Activated CD8-positive, alpha-beta memory T cell treated with anti-CD3 and anti-CD28 coated beads, Interleukin-2, amount 10 ng/mL, durations not matched to agents 7 days and 5 days (primary cell): ENCODE data around the gene RIN2. TPM values are rescaled to one million over a fixed set of nuclear protein-coding genes. Genes with fewer than 3 reads are reported as not detected.
A peak's percentile ranks its signal among the peaks of the same experiment; 100 is the strongest.

Experiments used
- ATAC-seq: fragments of 150-1000 bp; cut with Tn5 transposase; one replicate; pipeline ENCODE4 v1.10.0; 2021; ENCODE audit warnings: moderate library complexity
- CTCF ChIA-PET: fragments of 350-600 bp; sonication (Branson Sonifier 250); formaldehyde crosslinking; loops from one replicate; lab custom pipeline; 2021; ENCODE audit warnings: antibody characterized with exemption; lab: Charles Lee
- DNase-seq: peaks from one replicate; pipeline ENCODE4 v3.0.0-alpha.2; 2020
- H3K27ac Mint-ChIP-seq: one replicate; pipeline ENCODE4 v1.8.0; 2021; ENCODE audit warnings: mild to moderate bottlenecking, mixed read lengths
- H3K27me3 Mint-ChIP-seq: one replicate; pipeline ENCODE4 v1.8.0; 2021; ENCODE audit warnings: mixed read lengths
- H3K36me3 Mint-ChIP-seq: one replicate; pipeline ENCODE4 v1.8.0; 2021; ENCODE audit warnings: mild to moderate bottlenecking, mixed read lengths
- H3K4me1 Mint-ChIP-seq: one replicate; pipeline ENCODE4 v1.8.0; 2021; ENCODE audit warnings: mixed read lengths
- H3K4me3 Mint-ChIP-seq: one replicate; pipeline ENCODE4 v1.8.0; 2021; ENCODE audit warnings: mild to moderate bottlenecking, moderate library complexity, mixed read lengths
- H3K9me3 Mint-ChIP-seq: one replicate; pipeline ENCODE4 v1.8.0; 2022; ENCODE audit warnings: low read depth, mixed read lengths
- total RNA-seq, 2 experiments: library from RNA; stranded (reverse); gene quantifications; one replicate each; pipeline ENCODE4 v1.2.3, GENCODE V29; 2021

The RIN2 gene
- total RNA-seq, 2 experiments from 2014 or later: not detected

DNA sequence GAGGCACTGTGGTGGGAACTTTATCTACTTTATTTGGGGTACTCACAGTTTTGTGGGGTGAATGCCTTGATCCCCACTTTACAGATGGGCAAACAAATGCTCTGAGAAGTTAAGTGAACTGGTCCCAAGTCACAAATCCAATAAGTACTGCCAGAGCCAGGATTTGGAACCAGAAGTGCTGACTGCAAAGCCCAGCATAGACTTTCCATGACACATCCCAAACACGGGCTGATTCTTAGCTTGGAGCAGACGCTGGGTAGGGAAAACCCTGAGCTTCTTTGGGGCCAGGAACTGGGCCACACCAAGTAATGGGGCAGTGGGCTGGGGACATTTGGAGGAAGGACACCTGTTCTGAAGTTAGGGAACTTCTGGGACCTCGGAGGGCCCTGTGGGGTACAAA lies 20.3 kb downstream of the RIN2 start:
- CTCF ChIA-PET: no interaction called here
- Mint-ChIP-seq H3K4me3 (no peak overlapping the region), H3K9me3 (no peaks in the 10 kb centered on the region), H3K4me1 (peaks cover 18% of the 10 kb centered on the region), H3K27me3 (peaks cover 13% of the 10 kb centered on the region), H3K27ac (no peak overlapping the region), H3K36me3 (no peaks in the 10 kb centered on the region)
- ATAC-seq: no peak
- no peak for DNase-seq

DNA sequence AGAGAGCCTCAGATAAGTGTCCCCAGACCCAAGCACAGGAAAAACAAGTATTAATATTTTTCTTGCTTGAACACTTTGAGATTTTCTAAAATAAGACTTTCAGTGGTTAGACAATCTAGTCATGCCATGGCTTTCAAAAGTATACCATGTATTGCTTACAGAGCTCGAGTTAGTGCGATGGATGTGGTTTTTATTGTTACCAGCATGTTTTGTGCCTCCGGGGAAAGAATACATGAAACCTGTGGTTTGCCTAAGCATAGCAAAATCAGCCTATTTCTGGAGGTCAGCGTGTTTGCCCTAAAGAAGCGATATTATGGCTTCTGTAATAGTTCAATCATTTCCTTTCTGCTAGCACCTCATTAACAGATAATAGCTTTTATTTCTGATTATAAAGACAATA lies 21.6 kb downstream of the RIN2 start:
- H3K4me3 Mint-ChIP-seq: no peak overlapping the region
- peaks cover 11% of the 10 kb centered on the region for H3K27me3 Mint-ChIP-seq
- peaks cover 18% of the 10 kb centered on the region for H3K4me1 Mint-ChIP-seq
- H3K9me3 Mint-ChIP-seq: no peaks in the 10 kb centered on the region
- CTCF ChIA-PET: no interaction called here
- DNase-seq (no peak), ATAC-seq (no peak)
- H3K36me3 Mint-ChIP-seq: no peaks in the 10 kb centered on the region
- H3K27ac Mint-ChIP-seq: no peak overlapping the region

DNA sequence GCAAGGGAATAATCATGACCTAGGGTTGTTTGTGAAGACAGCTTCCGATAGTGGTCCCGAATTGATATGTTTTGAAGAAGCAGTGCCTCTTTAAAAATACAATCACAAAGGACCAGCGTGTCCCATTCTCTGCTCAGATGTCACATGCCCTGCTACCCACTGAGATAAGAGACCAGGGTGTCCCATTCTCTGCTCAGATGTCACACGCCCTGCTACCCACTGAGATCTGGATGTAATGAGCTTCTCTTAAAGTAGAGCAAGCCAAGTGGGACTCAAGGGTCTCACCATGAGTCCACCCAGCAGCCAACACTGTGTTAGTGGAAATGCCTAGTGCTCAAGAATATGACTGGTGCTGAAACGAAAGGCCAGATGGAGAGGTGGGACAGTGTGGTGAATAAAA lies 22.2 kb downstream of the RIN2 start:
- ATAC-seq: no peak
- CTCF ChIA-PET: no interaction called here

DNA sequence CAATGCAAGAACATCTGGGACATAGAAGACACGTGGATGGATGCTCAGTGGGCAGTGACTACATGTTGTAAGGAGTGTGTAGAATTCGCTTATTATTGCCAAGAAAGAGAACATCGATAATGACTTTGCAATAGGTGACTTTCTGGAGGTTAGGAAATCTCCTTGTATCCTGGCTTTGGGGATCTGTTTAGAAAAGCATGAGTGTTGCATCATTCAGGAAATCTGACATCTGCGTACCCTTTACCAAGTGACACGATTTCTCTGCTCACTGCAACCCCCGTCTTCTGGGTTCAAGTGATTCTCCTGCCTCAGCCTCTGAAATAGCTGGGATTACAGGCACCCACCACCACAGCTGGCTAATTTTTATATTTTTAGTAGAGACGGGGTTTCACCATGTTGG lies 23.2 kb downstream of the RIN2 start:
- Mint-ChIP-seq H3K4me3 (no peak overlapping the region), H3K4me1 (peaks cover 18% of the 10 kb centered on the region), H3K9me3 (no peaks in the 10 kb centered on the region), H3K27ac (no peak overlapping the region), H3K36me3 (no peaks in the 10 kb centered on the region), H3K27me3 (peaks cover 11% of the 10 kb centered on the region)
- no peak for DNase-seq
- no peak for ATAC-seq
- CTCF ChIA-PET: interaction anchor here (0.7 kb wide), 1 partner anchor 10 kb away, joined by 4 read pairs; no protein-coding TSS in a partner anchor

More for the DNA sequence above, 22.2 kb downstream of the RIN2 start:
- H3K4me3 Mint-ChIP-seq: no peak overlapping the region
- H3K27ac Mint-ChIP-seq: no peak overlapping the region
- H3K4me1 Mint-ChIP-seq: peaks cover 18% of the 10 kb centered on the region
- DNase-seq: no peak
- no peaks in the 10 kb centered on the region for H3K9me3 Mint-ChIP-seq
- H3K36me3 Mint-ChIP-seq: no peaks in the 10 kb centered on the region
- H3K27me3 Mint-ChIP-seq: peaks cover 11% of the 10 kb centered on the region

DNA sequence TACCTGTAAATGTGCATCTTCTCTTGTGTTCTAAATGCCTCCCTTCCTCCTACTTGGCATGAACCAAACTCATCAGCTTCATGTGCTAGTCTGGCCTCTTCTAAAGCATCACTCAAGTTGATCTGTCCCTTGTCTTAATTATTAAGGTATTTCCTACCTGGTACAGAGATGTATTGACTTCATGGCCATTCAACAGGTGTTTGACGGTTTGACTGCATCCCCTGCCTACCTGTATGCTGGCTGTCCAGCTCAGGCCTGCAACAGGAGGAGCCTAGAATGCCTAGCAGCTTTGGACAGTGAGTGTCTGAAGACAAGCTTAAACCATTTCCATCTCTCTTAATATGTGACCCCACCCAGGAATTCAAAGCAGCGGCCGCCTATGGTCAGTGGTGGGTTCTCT lies 24.6 kb downstream of the RIN2 start:
- DNase-seq (no peak), ATAC-seq (no peak)
- Mint-ChIP-seq H3K4me3 (no peak overlapping the region), H3K36me3 (no peaks in the 10 kb centered on the region), H3K9me3 (no peaks in the 10 kb centered on the region), H3K27ac (no peak overlapping the region), H3K4me1 (peaks cover 18% of the 10 kb centered on the region), H3K27me3 (peaks cover 7% of the 10 kb centered on the region)
- CTCF ChIA-PET: interaction anchor here (0.7 to 0.9 kb wide), 2 partner anchors 90 to 214 kb away, joined by 3 read pairs; no protein-coding TSS in a partner anchor

DNA sequence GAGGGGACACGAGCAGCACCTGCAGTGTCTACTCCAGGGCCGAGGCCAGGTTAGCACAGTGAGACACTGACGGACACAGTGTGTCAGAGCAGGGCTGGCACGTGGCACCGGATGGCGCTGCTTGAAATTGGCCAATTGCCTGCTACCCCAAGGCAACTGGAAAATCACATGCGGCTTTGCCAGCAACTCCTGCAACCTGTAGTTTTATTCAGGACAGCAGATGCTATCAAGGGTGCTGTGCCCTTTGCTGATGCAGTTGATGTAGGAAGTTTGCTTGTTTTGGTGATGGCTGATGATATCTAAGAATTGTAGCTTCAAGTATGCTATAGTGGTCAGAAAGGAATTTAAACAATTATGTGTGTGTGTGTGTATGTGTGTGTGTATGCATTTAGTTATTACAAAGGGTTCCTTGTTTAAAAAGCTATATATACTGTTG lies 25.9 kb downstream of the RIN2 start:
- H3K36me3 Mint-ChIP-seq: no peaks in the 10 kb centered on the region

DNA sequence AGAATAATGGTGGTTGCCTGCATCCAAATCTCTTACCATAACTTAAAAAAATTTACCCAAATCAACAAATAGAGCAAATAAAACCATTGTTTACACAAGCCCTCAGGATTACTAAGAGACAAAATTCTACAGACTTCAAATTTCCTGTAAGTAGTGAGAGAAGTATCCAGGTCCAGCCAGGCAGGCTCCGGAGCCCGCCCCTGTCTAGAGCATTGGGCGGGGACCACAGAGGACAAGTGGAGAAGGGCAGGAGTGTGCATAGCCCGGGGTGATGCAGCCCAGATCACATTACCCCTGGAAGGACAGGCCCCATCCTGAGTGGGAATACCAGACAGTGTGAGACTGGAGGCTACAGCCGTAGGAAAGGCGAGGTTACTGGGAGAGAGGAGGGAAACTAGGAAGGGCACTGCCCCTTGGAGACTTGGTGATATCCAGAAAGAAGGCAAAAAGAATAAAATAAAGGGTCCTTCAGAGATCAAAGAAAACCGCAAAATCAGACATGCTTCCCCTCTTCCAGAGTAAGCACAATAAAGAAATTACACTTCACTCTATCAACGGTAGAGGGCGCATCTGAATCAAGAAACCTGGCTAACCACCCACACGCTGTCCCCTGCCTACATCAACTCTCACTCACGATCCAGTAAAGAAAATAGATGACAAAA lies 26.6 kb downstream of the RIN2 start:
- H3K4me3 Mint-ChIP-seq: no peak overlapping the region
- H3K27ac Mint-ChIP-seq: no peak overlapping the region
- H3K27me3 Mint-ChIP-seq: peaks cover 11% of the 10 kb centered on the region
- CTCF ChIA-PET: interaction anchor here (1.2 to 1.8 kb wide), 2 partner anchors 42 to 208 kb away, joined by 3 to 5 read pairs; no protein-coding TSS in a partner anchor
- peak; percentile 36 for ATAC-seq
- H3K9me3 Mint-ChIP-seq: no peaks in the 10 kb centered on the region
- no peak for DNase-seq
- no peaks in the 10 kb centered on the region for H3K36me3 Mint-ChIP-seq
- peaks cover 13% of the 10 kb centered on the region for H3K4me1 Mint-ChIP-seq

More for the DNA sequence above, 25.9 kb downstream of the RIN2 start:
- Mint-ChIP-seq H3K27me3 (peaks cover 7% of the 10 kb centered on the region), H3K4me3 (no peak overlapping the region), H3K4me1 (peaks cover 18% of the 10 kb centered on the region), H3K27ac (no peak overlapping the region), H3K9me3 (no peaks in the 10 kb centered on the region)
- DNase-seq: no peak
- ATAC-seq: no peak
- CTCF ChIA-PET: interaction anchor here (0.9 kb wide), 1 partner anchor 213 kb away, joined by 3 read pairs; no protein-coding TSS in a partner anchor

DNA sequence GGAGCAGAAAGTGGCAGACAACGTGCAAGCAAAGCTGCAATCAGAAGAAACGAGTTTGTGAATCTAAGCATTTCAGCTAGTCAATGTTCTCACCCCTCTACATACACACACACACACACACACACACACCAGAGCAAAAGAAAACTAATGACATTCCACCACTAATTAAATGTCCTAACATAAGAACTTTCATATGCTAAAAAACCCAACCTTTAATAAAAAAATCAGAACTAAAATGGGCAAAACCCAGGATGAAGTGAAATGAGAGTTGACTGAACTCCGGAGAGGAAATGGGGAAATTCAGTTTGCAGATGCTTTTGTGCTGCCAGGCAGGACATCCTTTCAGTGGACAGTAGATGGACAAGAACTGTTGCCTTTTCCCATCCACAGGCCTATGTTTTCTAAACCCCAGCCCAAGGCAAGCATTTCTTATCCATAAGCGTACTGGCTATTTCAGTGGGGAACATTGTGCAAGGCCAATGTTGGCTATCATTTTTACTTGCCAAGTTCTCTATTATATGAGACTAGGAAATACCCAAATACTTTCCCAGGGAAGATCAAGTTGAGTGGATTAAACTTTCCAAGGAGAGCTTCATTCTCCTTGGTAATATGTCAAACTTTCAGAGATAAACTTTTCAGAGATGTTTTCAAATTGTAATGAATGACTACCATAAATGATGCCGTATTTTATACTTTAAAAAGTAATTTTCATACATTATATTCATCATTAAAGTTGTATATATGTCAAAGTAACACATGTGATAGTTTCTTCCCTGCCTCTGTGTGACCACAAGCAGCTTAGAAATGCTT lies 27.3 kb downstream of the RIN2 start:
- Mint-ChIP-seq H3K9me3 (no peaks in the 10 kb centered on the region), H3K4me3 (no peak overlapping the region), H3K27me3 (peaks cover 13% of the 10 kb centered on the region), H3K4me1 (peaks cover 6% of the 10 kb centered on the region), H3K27ac (no peak overlapping the region), H3K36me3 (no peaks in the 10 kb centered on the region)
- ATAC-seq (no peak), DNase-seq (no peak)
- CTCF ChIA-PET: interaction anchor here (1.2 to 1.8 kb wide), 2 partner anchors 42 to 208 kb away, joined by 3 to 5 read pairs; no protein-coding TSS in a partner anchor

DNA sequence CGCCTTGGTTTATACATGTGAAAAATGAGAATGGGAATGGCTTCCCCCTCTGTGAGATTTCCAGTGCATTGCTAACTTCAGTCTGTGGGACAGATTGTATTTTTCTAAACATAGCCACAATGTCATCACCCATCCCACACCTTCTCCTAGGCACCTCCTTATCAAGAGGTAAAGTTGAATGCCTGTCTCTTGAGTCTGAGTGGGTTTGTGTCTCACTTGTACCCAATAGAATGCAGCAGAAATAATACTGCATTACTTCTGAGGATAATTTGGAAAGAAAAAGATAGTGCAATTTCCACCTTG lies 27.9 kb downstream of the RIN2 start:
- ATAC-seq (no peak), DNase-seq (no peak)
- Mint-ChIP-seq H3K9me3 (no peaks in the 10 kb centered on the region), H3K4me1 (peaks cover under 1% of the 10 kb centered on the region), H3K4me3 (no peak overlapping the region), H3K27ac (no peak overlapping the region), H3K27me3 (peaks cover 17% of the 10 kb centered on the region), H3K36me3 (no peaks in the 10 kb centered on the region)
- CTCF ChIA-PET: interaction anchor here (1.1 to 1.8 kb wide), 3 partner anchors 41 to 211 kb away, joined by 3 to 5 read pairs (median 3); no protein-coding TSS in a partner anchor

DNA sequence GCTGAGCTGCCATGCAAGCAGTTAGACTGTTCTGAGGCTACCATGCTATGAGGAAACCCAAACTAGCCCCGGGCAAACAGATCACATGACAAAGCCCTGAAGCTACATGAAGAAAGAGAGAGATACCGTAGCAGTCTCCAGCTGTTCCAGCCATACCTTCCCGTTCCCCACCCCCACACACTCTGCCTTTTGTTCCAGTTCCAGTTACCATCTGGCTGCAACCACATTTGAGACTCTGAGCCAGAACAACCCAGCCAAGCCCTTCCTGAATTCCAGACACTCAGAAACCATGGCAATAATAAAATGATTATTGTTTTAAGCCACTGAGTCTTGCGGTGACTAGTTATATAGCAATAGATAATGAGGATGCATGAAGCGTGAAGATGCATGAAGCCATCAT lies 28.3 kb downstream of the RIN2 start:
- no peak overlapping the region for H3K27ac Mint-ChIP-seq
- H3K36me3 Mint-ChIP-seq: no peaks in the 10 kb centered on the region
- no peak for ATAC-seq
- DNase-seq: no peak
- H3K27me3 Mint-ChIP-seq: peaks cover 17% of the 10 kb centered on the region
- no peaks in the 10 kb centered on the region for H3K9me3 Mint-ChIP-seq
- H3K4me1 Mint-ChIP-seq: no peaks in the 10 kb centered on the region
- CTCF ChIA-PET: interaction anchor here (1.1 to 1.8 kb wide), 3 partner anchors 42 to 211 kb away, joined by 3 to 5 read pairs (median 5); no protein-coding TSS in a partner anchor
- H3K4me3 Mint-ChIP-seq: no peak overlapping the region

DNA sequence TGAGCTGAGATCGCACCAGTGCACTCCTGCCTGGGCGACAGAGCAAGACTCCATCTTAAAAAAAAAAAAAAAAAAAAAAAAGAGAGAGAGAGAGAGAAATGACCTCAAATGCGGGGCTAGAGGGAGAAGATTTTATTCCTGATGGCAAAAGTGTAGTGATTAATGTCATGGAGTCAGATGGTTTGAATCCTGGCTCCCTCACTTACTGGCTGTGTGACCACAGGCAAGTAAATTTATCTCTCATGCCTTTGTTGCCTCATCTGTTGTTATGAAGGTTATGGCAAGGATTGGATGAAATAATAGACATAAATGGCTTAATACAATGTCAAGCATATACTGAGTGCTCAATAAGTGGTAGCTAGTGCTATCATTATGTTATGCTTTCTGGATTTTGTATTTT lies 29.3 kb downstream of the RIN2 start:
- H3K27me3 Mint-ChIP-seq: peaks cover 17% of the 10 kb centered on the region
- no peak overlapping the region for H3K27ac Mint-ChIP-seq
- H3K4me1 Mint-ChIP-seq: no peaks in the 10 kb centered on the region
- no peak for DNase-seq
- no peak overlapping the region for H3K4me3 Mint-ChIP-seq
- no peaks in the 10 kb centered on the region for H3K9me3 Mint-ChIP-seq
- CTCF ChIA-PET: interaction anchor here (1.1 kb wide), 1 partner anchor 41 kb away, joined by 5 read pairs; no protein-coding TSS in a partner anchor
- no peaks in the 10 kb centered on the region for H3K36me3 Mint-ChIP-seq
- ATAC-seq: no peak

DNA sequence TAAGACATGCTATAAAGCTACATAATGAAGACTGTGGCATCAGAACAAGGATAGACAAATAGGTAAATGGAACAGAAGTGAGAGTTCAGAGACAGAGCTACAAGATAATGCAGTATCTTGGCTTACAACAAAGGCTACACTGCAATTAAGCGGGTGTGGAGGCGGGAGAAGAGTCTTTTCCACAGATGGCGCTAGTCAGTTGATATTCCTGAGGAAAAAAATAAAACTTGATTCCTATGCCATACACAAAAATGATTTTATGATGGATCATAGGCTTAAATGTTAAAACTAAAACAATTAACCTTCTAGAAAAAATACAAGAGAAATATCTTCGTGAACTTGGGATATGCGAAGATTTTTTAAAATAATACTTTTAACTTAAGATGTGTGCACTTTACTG lies 31.0 kb downstream of the RIN2 start:
- CTCF ChIA-PET: no interaction called here
- Mint-ChIP-seq H3K27me3 (peaks cover 20% of the 10 kb centered on the region), H3K36me3 (no peaks in the 10 kb centered on the region), H3K9me3 (no peaks in the 10 kb centered on the region), H3K4me1 (no peaks in the 10 kb centered on the region), H3K4me3 (no peak overlapping the region), H3K27ac (no peak overlapping the region)
- ATAC-seq: no peak
- no peak for DNase-seq

DNA sequence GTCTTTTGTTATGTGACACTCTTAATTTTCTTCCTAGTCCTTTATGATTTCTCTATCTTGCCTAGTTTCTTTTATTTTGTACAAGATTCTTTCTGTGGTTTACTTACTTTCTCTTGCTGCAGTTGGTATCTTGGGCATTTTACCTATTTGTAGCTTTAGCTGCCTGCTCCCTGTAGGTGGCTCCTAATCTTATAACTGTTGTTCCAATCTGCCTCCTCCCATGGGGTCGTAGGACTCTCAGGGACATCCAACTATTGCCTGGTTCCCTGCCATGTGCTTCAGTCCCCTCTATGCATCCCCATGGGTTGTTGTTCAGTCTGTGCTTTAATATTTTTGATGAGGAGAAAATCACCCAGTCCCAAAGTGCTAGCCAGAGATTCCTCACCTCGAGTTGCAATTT lies 31.4 kb downstream of the RIN2 start:
- ATAC-seq: no peak
- H3K4me1 Mint-ChIP-seq: no peaks in the 10 kb centered on the region
- CTCF ChIA-PET: no interaction called here

More for the DNA sequence above, 31.4 kb downstream of the RIN2 start:
- peaks cover 21% of the 10 kb centered on the region for H3K27me3 Mint-ChIP-seq
- H3K36me3 Mint-ChIP-seq: no peaks in the 10 kb centered on the region
- H3K27ac Mint-ChIP-seq: no peak overlapping the region
- no peaks in the 10 kb centered on the region for H3K9me3 Mint-ChIP-seq
- H3K4me3 Mint-ChIP-seq: no peak overlapping the region
- no peak for DNase-seq
